Measurements from ENCODE around the gene FUT4. TPM values are rescaled to one million over a fixed set of nuclear protein-coding genes. Genes with fewer than 3 reads are reported as not detected.

FUT4 gene
- total and polyA plus RNA-seq, 12 donors = 0.51 to 3.4 (median 1.5) TPM

- intact Hi-C loops (cut with DNase I) = loop anchor here in 1 of 10 donors (10.0 kb wide), 1 partner anchor 369 kb away; no protein-coding TSS in a partner anchor
- peaks cover 0 to 11% (median 0%) of the 10 kb centered on the region in 7 donors for H3K27me3 ChIP-seq
- WGBS, 2 donors = 40 to 43% methylated on average over 5 of the region's 5 CpGs
- no peak for TF ChIP-seq CTCF (IDR thresholded peaks at IDR 0.05)
- H3K27ac ChIP-seq = no peak overlapping the region
- H3K4me3 ChIP-seq = no peak overlapping the region
- DNase-seq (peak; percentile 48 to 57), ATAC-seq (no peak)
- H3K9me3 ChIP-seq = no peaks in the 10 kb centered on the region
- H3K4me1 ChIP-seq = peaks cover 0 to 15% (median 0%) of the 10 kb centered on the region in 9 donors
- no peaks in the 10 kb centered on the region for H3K36me3 ChIP-seq
Observed at GRCh38 chr11:94525546-94526324, 18.0 kb upstream of the FUT4 start.

GRCh38 chr11:94526645-94527438 lies 16.9 kb upstream of the FUT4 start:
- WGBS, 2 donors = 77% methylated on average over 4 of the region's 4 CpGs
- Histone ChIP-seq H3K27me3 (peaks cover 0 to 11% (median 0%) of the 10 kb centered on the region in 7 donors), H3K4me1 (peaks cover 0 to 15% (median 0%) of the 10 kb centered on the region in 9 donors), H3K36me3 (no peaks in the 10 kb centered on the region), H3K4me3 (no peak overlapping the region), H3K9me3 (no peaks in the 10 kb centered on the region), H3K27ac (no peak overlapping the region)
- intact Hi-C loops (cut with DNase I) = loop anchor here in 1 of 10 donors (10.0 kb wide), 1 partner anchor 368 kb away; no protein-coding TSS in a partner anchor
- no peak for ATAC-seq
- DNase-seq = no peak
- TF ChIP-seq CTCF (IDR thresholded peaks at IDR 0.05) = no peak

- Histone ChIP-seq H3K9me3 (no peaks in the 10 kb centered on the region), H3K27ac (no peak overlapping the region), H3K36me3 (no peaks in the 10 kb centered on the region), H3K4me3 (no peak overlapping the region), H3K27me3 (peaks cover 0 to 11% (median 0%) of the 10 kb centered on the region in 7 donors), H3K4me1 (peaks cover 0 to 20% (median 1%) of the 10 kb centered on the region in 9 donors)
- no peak for ATAC-seq
- no peak for DNase-seq
- intact Hi-C loops (cut with DNase I) = loop anchor here in 1 of 10 donors (10.0 kb wide), 1 partner anchor 366 kb away; no protein-coding TSS in a partner anchor
- no peak for TF ChIP-seq CTCF (IDR thresholded peaks at IDR 0.05)
Observed at GRCh38 chr11:94528551-94528950, 15.2 kb upstream of the FUT4 start.

GRCh38 chr11:94532211-94532610 lies 11.5 kb upstream of the FUT4 start:
- WGBS, 2 donors = 98 to 100% methylated on average over 3 of the region's 3 CpGs
- peaks cover 0 to 3% (median 0%) of the 10 kb centered on the region in 7 donors for H3K27me3 ChIP-seq
- no peak for DNase-seq

More at GRCh38 chr11:94532211-94532610, 11.5 kb upstream of the FUT4 start:
- Histone ChIP-seq H3K4me3 (no peak overlapping the region), H3K27ac (no peak overlapping the region), H3K36me3 (no peaks in the 10 kb centered on the region), H3K4me1 (peaks cover 0 to 30% (median 3%) of the 10 kb centered on the region in 9 donors), H3K9me3 (no peaks in the 10 kb centered on the region)
- TF ChIP-seq CTCF (IDR thresholded peaks at IDR 0.05) = no peak
- no peak for ATAC-seq
- intact Hi-C loops (cut with DNase I) = no loop called here

Measured in heart right ventricle (tissue), 16 donors.